PC-9 (cell line): ENCODE results near the gene CHST15. TPM values are rescaled to one million over a fixed set of nuclear protein-coding genes. Genes with fewer than 3 reads are reported as not detected.
"Not testable (repeated sequence)": the region's sequence is repeated elsewhere in the genome, so short reads cannot be mapped to it uniquely, and the experiment has no call there.

Experiments used
- BruUV-seq: library from RNA; stranded (reverse); fragments of 400-500 nt; replicated peaks from 2 replicates; lab custom pipeline; 2021; lab: Mats Ljungman, UMichigan
- CTCF ChIA-PET: fragments of 300-600 bp; sonication (Branson Sonifier 250); formaldehyde crosslinking; loops from one replicate; lab custom pipeline; 2022; ENCODE audit warnings: antibody characterized with exemption; lab: Charles Lee
- POLR2A ChIA-PET: fragments of 300-600 bp; sonication (Branson Sonifier 250); formaldehyde crosslinking; loops from one replicate; lab custom pipeline; 2022; ENCODE audit warnings: antibody characterized with exemption; ENCODE audit not compliant: unreplicated experiment; lab: Charles Lee
- DNase-seq, 2 experiments: peaks; one replicate each; pipeline versions ENCODE4 v3.0.0 to v3.0.0-alpha.2; 2015 to 2022; ENCODE audit warnings: mixed read lengths in 1 of 2
- H2AFZ ChIP-seq: fragments of 200-600 bp; sonication (generic); 2 replicates; pipeline ENCODE4 v1.8.1; 2017; ENCODE audit warnings: antibody characterized with exemption
- H3F3A ChIP-seq: fragments of 200-600 bp; sonication (generic); 2 replicates; pipeline ENCODE4 v1.8.1; 2017; ENCODE audit warnings: antibody characterized with exemption, mild to moderate bottlenecking, low read depth; ENCODE audit not compliant: insufficient read depth
- H3K27ac ChIP-seq: fragments of 200-600 bp; sonication (generic); 2 replicates; pipeline ENCODE4 v1.6.1; 2016; ENCODE audit warnings: mixed run types
- H3K27me3 ChIP-seq: fragments of 200-600 bp; sonication (generic); 2 replicates; pipeline ENCODE4 v1.6.1; 2016; ENCODE audit warnings: low read depth, mixed run types; ENCODE audit not compliant: insufficient read depth
- H3K36me3 ChIP-seq: fragments of 200-600 bp; sonication (generic); 2 replicates; pipeline ENCODE4 v1.6.1; 2016; ENCODE audit warnings: low read depth, mixed run types
- H3K4me1 ChIP-seq: fragments of 200-600 bp; sonication (generic); replicated peaks from 2 replicates; pipeline ENCODE4 v1.6.1; 2016; ENCODE audit warnings: mixed run types; ENCODE audit not compliant: insufficient read depth
- H3K4me2 ChIP-seq: fragments of 200-600 bp; sonication (generic); 2 replicates; pipeline ENCODE4 v1.6.1; 2017; ENCODE audit warnings: mixed run types
- H3K4me3 ChIP-seq: fragments of 200-600 bp; sonication (generic); 2 replicates; pipeline ENCODE4 v1.6.1; 2016; ENCODE audit warnings: mixed run types
- H3K79me2 ChIP-seq: fragments of 200-600 bp; sonication (generic); 2 replicates; pipeline ENCODE4 v1.6.1; 2017; ENCODE audit warnings: low read depth, mixed run types
- H3K9me2 ChIP-seq: fragments of 200-600 bp; sonication (generic); 2 replicates; pipeline ENCODE4 v1.8.1; 2017; ENCODE audit warnings: mild to moderate bottlenecking; ENCODE audit not compliant: insufficient read depth
- H3K9me3 ChIP-seq: fragments of 200-600 bp; sonication (generic); 2 replicates; pipeline ENCODE4 v1.8.1; 2016; ENCODE audit warnings: low read depth; ENCODE audit not compliant: insufficient read depth
- H4K20me1 ChIP-seq: fragments of 200-600 bp; sonication (generic); 2 replicates; pipeline ENCODE4 v1.8.1; 2017; ENCODE audit not compliant: insufficient read depth
- EZH2 ChIP-seq: fragments of 200-600 bp; sonication (generic); IDR thresholded peaks from 2 replicates; pipeline ENCODE4 v1.8.0; 2017; ENCODE audit warnings: antibody characterized with exemption, low read depth
- intact Hi-C: fragments of 100-400 bp; cut with micrococcal nuclease; formaldehyde crosslinking; loops from one replicate; pipeline ENCODE4 v1.10.0; 2022; ENCODE audit not compliant: unreplicated experiment
- total RNA-seq: library from RNA; stranded (reverse); gene quantifications from 2 replicates; pipeline ENCODE4 v1.2.3, GENCODE V29; 2021
- TF ChIP-seq, protein P1 (sequence below): fragments of 200-600 bp; sonication (generic); conservative IDR thresholded peaks from 2 replicates; pipeline ENCODE4 v1.6.1; 2017; ENCODE audit warnings: mixed run types, antibody characterized with exemption, mild to moderate bottlenecking, moderate library complexity

The CHST15 gene
- total RNA-seq, 1 experiment from 2014 or later = 24.6 TPM

DNA sequence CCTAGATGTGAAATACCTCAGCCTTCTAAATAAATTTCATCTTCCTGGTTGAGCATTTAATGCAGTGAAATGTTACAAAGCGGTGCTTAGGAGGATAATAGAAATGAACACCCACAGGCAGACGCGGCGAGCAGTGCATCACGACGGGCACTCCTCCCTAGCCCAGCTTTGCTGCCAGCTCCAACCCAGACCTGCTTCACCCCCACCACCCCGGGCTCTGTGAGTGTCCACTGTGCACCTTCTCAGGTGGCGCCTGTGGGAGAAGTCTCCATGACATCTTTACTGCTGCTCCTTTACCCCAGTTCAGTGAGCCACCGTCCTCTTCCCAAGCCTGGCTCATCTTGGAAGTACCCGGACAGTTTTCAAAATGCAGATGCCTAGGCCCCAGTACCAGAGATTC lies 5.2 kb upstream of the CHST15 start:
- TF ChIP-seq, protein P1, sequence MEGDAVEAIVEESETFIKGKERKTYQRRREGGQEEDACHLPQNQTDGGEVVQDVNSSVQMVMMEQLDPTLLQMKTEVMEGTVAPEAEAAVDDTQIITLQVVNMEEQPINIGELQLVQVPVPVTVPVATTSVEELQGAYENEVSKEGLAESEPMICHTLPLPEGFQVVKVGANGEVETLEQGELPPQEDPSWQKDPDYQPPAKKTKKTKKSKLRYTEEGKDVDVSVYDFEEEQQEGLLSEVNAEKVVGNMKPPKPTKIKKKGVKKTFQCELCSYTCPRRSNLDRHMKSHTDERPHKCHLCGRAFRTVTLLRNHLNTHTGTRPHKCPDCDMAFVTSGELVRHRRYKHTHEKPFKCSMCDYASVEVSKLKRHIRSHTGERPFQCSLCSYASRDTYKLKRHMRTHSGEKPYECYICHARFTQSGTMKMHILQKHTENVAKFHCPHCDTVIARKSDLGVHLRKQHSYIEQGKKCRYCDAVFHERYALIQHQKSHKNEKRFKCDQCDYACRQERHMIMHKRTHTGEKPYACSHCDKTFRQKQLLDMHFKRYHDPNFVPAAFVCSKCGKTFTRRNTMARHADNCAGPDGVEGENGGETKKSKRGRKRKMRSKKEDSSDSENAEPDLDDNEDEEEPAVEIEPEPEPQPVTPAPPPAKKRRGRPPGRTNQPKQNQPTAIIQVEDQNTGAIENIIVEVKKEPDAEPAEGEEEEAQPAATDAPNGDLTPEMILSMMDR = no peak
- TF ChIP-seq EZH2 = no peak
- H3K36me3 ChIP-seq = no peaks in the 10 kb centered on the region
- no peaks in the 10 kb centered on the region for H3K79me2 ChIP-seq
- CTCF ChIA-PET = no interaction called here
- intact Hi-C loops = no loop called here
- H3F3A ChIP-seq = peaks cover 9% of the 10 kb centered on the region; the same call in 1 of the 2 replicates
- no peaks in the 10 kb centered on the region for H4K20me1 ChIP-seq
- BruUV-seq = no TSS peak
- no peak overlapping the region for H3K4me3 ChIP-seq
- no peaks in the 10 kb centered on the region; the same call in 1 of the 2 replicates for H3K4me1 ChIP-seq
- H3K9me2 ChIP-seq = no peaks in the 10 kb centered on the region
- no peaks in the 10 kb centered on the region for H3K9me3 ChIP-seq
- no peaks in the 10 kb centered on the region for H3K27me3 ChIP-seq
- H2AFZ ChIP-seq = no peak overlapping the region
- POLR2A ChIA-PET = no interaction called here
- no peak for DNase-seq
- no peak overlapping the region for H3K4me2 ChIP-seq
- H3K27ac ChIP-seq = no peak overlapping the region

DNA sequence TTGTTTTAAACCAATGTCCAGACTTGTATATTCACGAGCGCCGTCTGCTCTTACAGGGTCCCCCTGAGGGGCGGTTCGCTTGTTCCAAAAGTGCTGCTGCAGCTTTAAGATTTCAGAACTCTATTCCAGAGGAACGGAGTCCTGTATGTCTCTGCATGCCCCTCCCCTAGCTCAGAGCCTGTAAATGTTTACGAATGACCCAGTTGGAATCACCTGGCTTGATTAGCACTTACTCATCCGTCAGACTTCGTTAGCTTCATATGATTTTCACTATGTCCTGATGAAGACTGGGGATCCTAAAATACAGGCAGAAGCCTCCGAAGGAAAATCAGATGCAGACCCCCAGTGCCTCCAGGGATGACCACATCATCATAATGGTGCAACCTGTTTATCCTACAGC lies 4.5 kb upstream of the CHST15 start:
- intact Hi-C loops = no loop called here
- no peak overlapping the region for H3K4me3 ChIP-seq
- POLR2A ChIA-PET = no interaction called here
- peaks cover 9% of the 10 kb centered on the region; the same call in 1 of the 2 replicates for H3F3A ChIP-seq
- no peaks in the 10 kb centered on the region for H4K20me1 ChIP-seq
- BruUV-seq = no TSS peak
- H3K9me3 ChIP-seq = no peaks in the 10 kb centered on the region
- no peak overlapping the region for H3K4me2 ChIP-seq
- H3K79me2 ChIP-seq = no peaks in the 10 kb centered on the region
- no peaks in the 10 kb centered on the region; the same call in 1 of the 2 replicates for H3K4me1 ChIP-seq
- TF ChIP-seq EZH2 = no peak
- TF ChIP-seq, protein P1 = no peak
- H3K27ac ChIP-seq = no peak overlapping the region
- H2AFZ ChIP-seq = no peak overlapping the region
- H3K36me3 ChIP-seq = no peaks in the 10 kb centered on the region
- no peak for DNase-seq
- H3K9me2 ChIP-seq = no peaks in the 10 kb centered on the region
- H3K27me3 ChIP-seq = no peaks in the 10 kb centered on the region
- CTCF ChIA-PET = no interaction called here

DNA sequence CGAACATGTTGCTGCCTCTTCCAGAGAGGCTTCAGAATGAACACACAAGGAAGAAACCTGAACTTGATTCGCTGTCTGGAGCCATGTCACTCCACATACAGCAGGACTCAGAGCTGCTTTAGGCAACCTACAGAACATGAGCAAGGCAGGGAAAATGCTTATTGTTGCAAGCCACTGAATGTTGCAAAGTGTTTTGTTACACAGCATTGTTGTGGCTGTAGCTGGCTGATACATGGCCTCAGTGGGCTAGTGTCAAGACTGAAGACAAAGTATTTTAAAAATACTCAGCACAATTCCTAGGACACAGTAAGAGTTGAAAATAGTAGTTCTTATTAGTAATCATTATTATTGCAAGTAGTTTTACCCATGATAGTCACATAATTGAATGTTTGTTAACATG lies 3.1 kb upstream of the CHST15 start:
- intact Hi-C loops = no loop called here

DNA sequence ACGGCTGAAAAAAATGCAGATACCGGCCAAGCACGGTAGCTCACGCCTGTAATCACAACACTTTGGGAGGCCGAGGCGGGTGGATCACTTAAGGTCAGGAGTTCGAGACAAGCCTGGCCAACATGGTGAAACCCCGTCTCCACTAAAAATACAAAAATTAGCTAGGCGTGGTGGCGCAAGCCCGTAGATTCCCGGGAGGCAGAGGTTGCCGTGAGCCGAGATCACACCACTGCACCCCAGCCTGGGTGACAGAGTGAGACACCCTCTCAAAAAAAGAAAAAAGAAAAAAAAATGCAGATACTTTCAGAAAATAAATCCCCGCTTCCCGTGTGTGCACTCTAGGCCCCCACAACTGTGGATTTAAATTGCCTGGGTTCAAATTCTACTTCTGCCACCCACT lies 2.4 kb upstream of the CHST15 start:
- H3K9me2 ChIP-seq, H3F3A ChIP-seq, H3K9me3 ChIP-seq, H3K27ac ChIP-seq, H2AFZ ChIP-seq, H3K4me3 ChIP-seq, intact Hi-C loops, CTCF ChIA-PET, DNase-seq, H3K27me3 ChIP-seq, H3K36me3 ChIP-seq, H3K4me1 ChIP-seq, BruUV-seq, POLR2A ChIA-PET, H3K4me2 ChIP-seq: not testable (repeated sequence)
- Histone ChIP-seq H3K79me2 (peaks cover 13% of the 10 kb centered on the region), H4K20me1 (peaks cover 10% of the 10 kb centered on the region)

More for the DNA sequence above, 3.1 kb upstream of the CHST15 start:
- Histone ChIP-seq H3K9me2 (no peaks in the 10 kb centered on the region), H3K4me3 (no peak overlapping the region), H3K4me1 (no peaks in the 10 kb centered on the region; the same call in 1 of the 2 replicates), H2AFZ (no peak overlapping the region), H4K20me1 (peaks cover 4% of the 10 kb centered on the region; the same call in 1 of the 2 replicates), H3K9me3 (no peaks in the 10 kb centered on the region), H3K4me2 (no peak overlapping the region), H3K36me3 (no peaks in the 10 kb centered on the region), H3K27ac (no peak overlapping the region), H3K79me2 (peaks cover 6% of the 10 kb centered on the region), H3K27me3 (no peaks in the 10 kb centered on the region), H3F3A (peaks cover 9% of the 10 kb centered on the region; the same call in 1 of the 2 replicates)
- POLR2A ChIA-PET = no interaction called here
- no TSS peak for BruUV-seq
- no peak for DNase-seq
- TF ChIP-seq, protein P1 = no peak
- no peak for TF ChIP-seq EZH2
- CTCF ChIA-PET = no interaction called here
